K562 (cell line): ENCODE results near the gene OR8B2. TPM values are rescaled to one million over a fixed set of nuclear protein-coding genes. Genes with fewer than 3 reads are reported as not detected.
A peak's percentile ranks its signal among the peaks of the same experiment; 100 is the strongest.

Experiments
- CHD1 ChIP-seq: fragments of 200-600 bp; sonication (generic); IDR thresholded peaks from one replicate; pipeline ENCODE4 v1.6.1; 2012; ENCODE audit warnings: mild to moderate bottlenecking, moderate library complexity, low read length, inconsistent platforms
- HMGXB4 ChIP-seq: sonication (generic); formaldehyde crosslinking; IDR thresholded peaks from 2 replicates; pipeline ENCODE4 v1.8.1; 2023; ENCODE audit warnings: mild to moderate bottlenecking, missing genetic modification reagents
- HNRNPL ChIP-seq: fragments of 200-400 bp; formaldehyde crosslinking; IDR thresholded peaks from 2 replicates; pipeline ENCODE4 v1.6.1; 2017; ENCODE audit warnings: low read depth, mild to moderate bottlenecking, low read length
- MAFF ChIP-seq: IDR thresholded peaks from 2 replicates; pipeline ENCODE4 v1.6.1; 2012; ENCODE audit warnings: low read length, improper control_type of control experiment
- MYBL2 ChIP-seq, 2 experiments: fragments of 450-650 bp in 1 of 2; sonication (generic) in 1 of 2; formaldehyde crosslinking in 1 of 2; IDR thresholded peaks; 2 replicates each; pipeline versions ENCODE4 v1.6.1 to v1.8.1; 2017 to 2022; ENCODE audit warnings: borderline replicate concordance in 1 of 2, inconsistent platforms in 1 of 2, low read depth in 1 of 2, mild to moderate bottlenecking in 1 of 2, missing genetic modification reagents in 1 of 2, moderate library complexity in 1 of 2
- NFE2 ChIP-seq: IDR thresholded peaks from 2 replicates; pipeline ENCODE4 v1.6.1; 2014; ENCODE audit warnings: antibody characterized with exemption, low read depth
- NFE2L1 ChIP-seq: fragments of 450-650 bp; IDR thresholded peaks from 2 replicates; pipeline ENCODE4 v1.6.1; 2016; ENCODE audit warnings: missing genetic modification characterization, low read depth, mild to moderate bottlenecking, missing compliant biosample characterization, moderate library complexity, borderline replicate concordance
- TAF7 ChIP-seq: fragments of 450-650 bp; IDR thresholded peaks from 2 replicates; pipeline ENCODE4 v1.6.1; 2016; ENCODE audit warnings: missing genetic modification characterization, missing compliant biosample characterization
- ZFP36 ChIP-seq: fragments of 150-350 bp; IDR thresholded peaks from 2 replicates; pipeline ENCODE4 v1.6.1; 2018; ENCODE audit warnings: low read length, low read depth; ENCODE audit not compliant: partially characterized antibody
- ZNF23 ChIP-seq: fragments of 250-450 bp; sonication (Bioruptor Pico); IDR thresholded peaks from 2 replicates; pipeline ENCODE4 v1.4.0; 2020; ENCODE audit warnings: mild to moderate bottlenecking
- ZNF316 ChIP-seq: fragments of 450-650 bp; IDR thresholded peaks from 2 replicates; pipeline ENCODE4 v1.6.1; 2016
- ZNF707 ChIP-seq: fragments of 250-450 bp; sonication (Bioruptor Pico); conservative IDR thresholded peaks from 2 replicates; pipeline ENCODE4 v1.8.0; 2022; ENCODE audit warnings: inconsistent platforms, mild to moderate bottlenecking, moderate library complexity
- polyA plus RNA-seq, 8 experiments: library from polyadenylated mRNA; depleted of rRNA in 4 of 8; stranded (reverse) in 5 of 8; unstranded in 3 of 8; fragments of >200 nt; fragmentation: Nextera tagmentation in 2 of 8; fragmentation: Illumina TruSeq in 1 of 8; extraction: Ambion mirVana in 2 of 8; extraction: Trizol in 1 of 8; gene quantifications; 2 replicates each; pipeline versions ENCODE4 v1.2.1 to v1.2.3, GENCODE V29; 2011 to 2014; ENCODE audit warnings: inconsistent platforms in 1 of 8, missing spikeins in 1 of 8
- total RNA-seq, 7 experiments: library from RNA; depleted of rRNA in 6 of 7; stranded (reverse); fragments of >200 nt in 6 of 7; fragmentation: Illumina TruSeq in 2 of 7; extraction: Trizol in 2 of 7; gene quantifications; 2 replicates each; pipeline versions ENCODE4 v1.2.1 to v1.2.3, GENCODE V29; 2011 to 2021; ENCODE audit warnings: low replicate concordance in 1 of 7

OR8B2 gene
- total and polyA plus RNA-seq, 9 of the 15 experiments (the other 6 are each of a cell fraction or from before 2014, with no cell fraction given), result 0.56 TPM; not detected in 8

- TF ChIP-seq HMGXB4 (CRISPR knock-in tag), result no peak
- peak; percentile 44 for TF ChIP-seq ZNF316
- peak; percentile 83 for TF ChIP-seq NFE2
- no peak for TF ChIP-seq ZNF23 (CRISPR knock-in tag)
- no peak for TF ChIP-seq TAF7 (tag)
- no peak for TF ChIP-seq ZFP36
- TF ChIP-seq MAFF, result peak; percentile 41; the same call in 1 of the 2 replicates
- TF ChIP-seq CHD1, result no peak
- no peak for TF ChIP-seq NFE2L1 (tag)
- no peak for TF ChIP-seq MYBL2 (IDR thresholded peaks at IDR 0.05; ENCODE audit: low read depth)
- no peak for TF ChIP-seq MYBL2 (CRISPR knock-in tag; IDR thresholded peaks at IDR 0.05; ENCODE audit: borderline replicate concordance)
- no peak for TF ChIP-seq ZNF707
- no peak for TF ChIP-seq HNRNPL
Observed at GRCh38 chr11:124380585-124380984, 3.7 kb downstream of the OR8B2 start (continued).
